ENCODE results near the gene PRR4.

The PRR4 gene, protein sequence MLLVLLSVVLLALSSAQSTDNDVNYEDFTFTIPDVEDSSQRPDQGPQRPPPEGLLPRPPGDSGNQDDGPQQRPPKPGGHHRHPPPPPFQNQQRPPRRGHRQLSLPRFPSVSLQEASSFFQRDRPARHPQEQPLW

DNA sequence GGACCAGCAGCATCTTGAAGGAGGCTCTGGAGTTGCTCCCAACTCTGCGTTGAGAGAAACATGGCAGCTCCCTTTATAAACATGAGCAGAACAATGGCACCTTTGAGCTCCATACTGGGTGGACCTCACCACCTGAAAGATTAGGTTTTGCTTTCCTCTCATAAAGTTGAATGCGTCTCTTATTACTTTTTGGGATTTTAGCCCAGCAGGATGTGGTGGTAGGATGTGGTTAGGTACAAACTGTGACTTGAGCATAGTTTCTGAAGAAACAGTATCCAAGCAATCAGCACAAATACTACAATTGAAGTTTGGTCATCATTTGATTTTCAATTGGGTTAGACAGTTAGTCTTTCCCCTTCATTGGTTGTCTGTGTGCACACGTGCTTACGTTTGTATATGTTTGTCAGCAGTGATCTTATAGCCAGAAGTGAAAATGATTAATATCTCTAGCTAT is at the start of gene PRR4:
Gene PRR4, minus strand, starts transcription at position 51 of the 454 bp plus-strand sequence. Its CDS starts 38 bp downstream, at position 13.
- in situ Hi-C loops (cut with HindIII; ENCODE audit: low pct_ligation_motif_present, low pct_unique_long_range_greater_than_20kb, low sequenced_read_pairs): no loop called here

DNA sequence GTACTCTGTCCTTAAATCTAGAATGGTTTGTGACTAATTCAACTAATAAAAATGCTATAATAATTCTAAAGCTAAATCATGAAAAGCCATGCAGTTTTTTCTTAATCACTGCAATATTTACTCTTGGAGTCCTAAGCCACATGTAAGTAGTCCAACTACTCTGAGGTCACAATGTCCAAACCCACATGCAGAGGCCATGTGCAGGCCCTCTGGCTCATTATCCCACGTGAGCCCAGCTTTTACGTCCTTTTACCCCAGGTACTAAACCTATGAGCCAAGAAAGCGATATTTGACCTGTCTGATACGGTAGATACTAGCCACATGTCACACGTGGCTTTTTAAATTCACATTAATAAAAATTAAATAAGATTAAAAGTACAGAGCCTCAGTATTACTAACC is 47.6 kb upstream of the PRR4 start:
- no peak for DNase-seq
- in situ Hi-C loops (cut with HindIII; ENCODE audit: low pct_ligation_motif_present, low pct_unique_long_range_greater_than_20kb, low sequenced_read_pairs): no loop called here

More for the DNA sequence above, at the start of gene PRR4:
- no peak for DNase-seq

DNA sequence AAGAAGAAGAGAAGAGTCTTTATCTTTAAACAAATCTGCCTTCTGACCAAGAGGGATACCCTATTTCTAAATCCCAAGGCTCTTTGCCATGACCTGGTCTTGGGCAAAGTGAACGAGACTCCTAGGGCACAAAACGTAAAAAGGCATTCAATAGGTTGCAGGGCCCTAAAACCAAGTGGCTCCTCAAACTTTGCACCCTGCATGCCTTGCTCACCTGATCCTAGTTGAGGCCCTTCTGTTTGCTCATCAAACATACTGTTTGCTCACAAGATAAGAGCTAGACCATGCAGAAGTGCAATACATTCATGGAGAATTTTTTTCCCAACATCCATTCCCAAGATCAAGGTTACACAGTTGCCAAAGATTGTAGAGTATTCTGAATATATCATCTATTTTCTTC is 42.7 kb upstream of the PRR4 start:
- in situ Hi-C loops (cut with HindIII; ENCODE audit: low pct_ligation_motif_present, low pct_unique_long_range_greater_than_20kb, low sequenced_read_pairs): no loop called here
- no peak for DNase-seq

DNA sequence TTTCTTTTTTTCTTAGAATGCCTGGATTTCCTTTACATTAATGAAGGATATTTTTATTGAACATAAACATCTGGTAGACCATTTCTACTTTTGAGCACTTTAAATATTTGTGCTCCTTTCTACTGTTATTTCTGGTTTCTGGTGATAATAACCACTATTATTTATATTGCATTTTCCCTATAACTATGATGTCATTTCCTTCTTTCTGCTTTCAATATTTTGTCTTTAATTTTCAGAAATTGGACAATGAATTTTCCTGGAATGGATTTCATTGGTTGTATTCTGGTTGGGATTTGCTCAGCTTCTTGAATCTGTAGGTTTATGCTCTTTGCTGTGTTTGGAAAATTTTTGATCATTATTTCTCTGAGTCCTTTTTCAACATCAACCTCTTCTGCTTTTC is 40.0 kb upstream of the PRR4 start:
- DNase-seq: no peak
- in situ Hi-C loops (cut with HindIII; ENCODE audit: low pct_ligation_motif_present, low pct_unique_long_range_greater_than_20kb, low sequenced_read_pairs): no loop called here

DNA sequence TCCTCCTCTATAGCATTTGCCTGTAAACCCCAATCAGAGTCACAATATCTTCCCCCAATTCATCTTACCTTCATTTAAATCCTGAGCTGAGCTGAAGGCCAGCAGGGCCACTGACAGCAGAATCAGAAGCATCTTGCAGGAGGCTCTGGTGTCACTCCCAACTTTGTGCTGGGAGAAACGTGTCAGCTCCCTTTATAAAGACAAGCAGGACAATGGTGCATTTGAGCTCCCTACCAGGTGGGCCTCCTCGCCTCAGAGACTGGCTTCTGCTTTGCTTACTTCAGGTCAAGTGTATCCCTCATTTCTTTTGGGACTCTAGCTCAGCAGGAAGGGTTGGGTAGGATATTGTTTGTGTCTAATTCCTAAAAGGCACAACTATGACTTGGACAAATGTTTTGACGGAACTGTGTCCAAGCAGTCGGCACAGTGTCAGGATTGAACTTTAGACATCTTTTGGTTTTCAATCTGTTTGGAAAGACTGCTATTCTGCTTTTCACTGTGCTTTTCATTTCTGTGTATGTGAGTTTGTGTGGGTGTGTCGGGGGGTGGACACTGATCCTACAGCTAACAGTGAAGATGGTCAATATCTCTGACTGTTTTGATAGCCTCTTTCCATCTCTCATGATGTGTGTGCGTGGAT is 34.9 kb upstream of the PRR4 start, which contains the start of gene PRH1:
Gene PRH1, minus strand, starts transcription at position 170 of the 640 bp plus-strand sequence. Its CDS starts 38 bp downstream, at position 132.
- no peak for DNase-seq
- in situ Hi-C loops (cut with HindIII; ENCODE audit: low pct_ligation_motif_present, low pct_unique_long_range_greater_than_20kb, low sequenced_read_pairs): no loop called here

DNA sequence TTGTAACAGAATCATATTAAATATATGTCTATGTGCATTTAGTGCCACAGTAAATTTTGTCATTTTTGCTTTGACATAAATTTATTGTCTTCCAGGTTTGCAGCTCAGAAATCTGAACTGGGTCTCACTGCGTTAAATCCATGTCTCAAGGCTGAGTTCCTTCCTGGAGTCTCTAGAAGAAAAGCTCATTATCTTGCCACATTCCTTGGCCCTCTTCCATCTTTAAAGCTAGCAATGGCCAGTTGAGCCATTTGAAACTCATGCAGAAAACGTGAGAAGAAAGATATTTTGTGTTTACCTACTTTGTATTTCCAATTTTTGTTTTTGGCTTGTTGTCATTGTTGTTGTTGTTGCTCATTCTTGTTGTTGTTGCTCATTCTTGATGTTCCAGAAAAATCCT is 24.1 kb upstream of the PRR4 start:
- in situ Hi-C loops (cut with HindIII; ENCODE audit: low pct_ligation_motif_present, low pct_unique_long_range_greater_than_20kb, low sequenced_read_pairs): no loop called here
- no peak for DNase-seq

DNA sequence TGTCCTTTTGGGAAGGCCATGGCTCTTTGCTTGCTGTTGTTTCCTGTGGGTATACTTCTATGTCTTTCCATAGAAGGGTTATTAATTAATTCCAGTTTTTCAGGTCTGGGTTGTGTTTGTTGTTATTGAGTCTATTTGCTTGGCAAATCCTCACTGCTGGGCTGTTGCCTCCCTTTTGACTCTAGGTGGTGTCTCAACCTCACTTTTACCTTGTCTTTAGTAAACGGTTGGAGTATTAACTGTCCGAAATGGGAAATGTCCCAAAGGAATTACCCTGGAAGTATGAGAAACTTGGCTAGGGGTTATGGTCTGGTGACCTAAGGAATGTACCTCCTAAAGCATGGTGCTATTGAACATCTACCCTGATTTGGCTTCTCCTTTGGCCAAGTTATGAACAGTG is 18.1 kb upstream of the PRR4 start:
- in situ Hi-C loops (cut with HindIII; ENCODE audit: low pct_ligation_motif_present, low pct_unique_long_range_greater_than_20kb, low sequenced_read_pairs): no loop called here
- peak; percentile 68 for DNase-seq

DNA sequence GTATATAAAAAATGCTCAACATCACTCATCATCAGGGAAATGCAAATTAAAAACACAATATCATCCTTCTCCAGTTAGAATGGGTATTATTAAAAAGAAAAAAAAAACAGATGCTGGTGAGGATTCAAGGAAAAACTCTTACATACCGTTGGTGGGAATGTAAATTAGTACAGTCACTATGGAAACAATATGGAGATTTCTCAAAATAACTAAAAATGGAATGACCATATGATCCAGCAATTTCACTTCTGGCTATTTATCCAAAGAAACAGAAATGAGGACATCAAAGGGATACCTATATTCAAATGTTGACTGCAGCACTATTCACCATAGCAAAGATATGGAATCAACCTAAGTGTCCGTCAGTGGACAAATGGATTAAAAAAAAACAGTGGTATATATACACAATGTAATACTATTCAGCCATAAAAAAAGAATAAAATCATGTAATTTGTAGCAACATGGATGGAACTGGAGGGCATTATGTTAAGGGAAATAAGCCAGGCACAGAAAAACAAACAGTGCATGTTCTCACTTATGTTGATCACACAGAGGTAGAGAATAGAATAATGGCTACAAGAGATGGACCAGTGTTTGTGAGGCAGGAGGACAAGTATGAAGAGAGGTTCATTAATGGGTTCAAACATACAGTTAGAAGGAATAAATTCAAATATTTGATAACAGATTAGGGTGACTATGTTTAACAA is 14.4 kb upstream of the PRR4 start:
- in situ Hi-C loops (cut with HindIII; ENCODE audit: low pct_ligation_motif_present, low pct_unique_long_range_greater_than_20kb, low sequenced_read_pairs): no loop called here
- no peak for DNase-seq

DNA sequence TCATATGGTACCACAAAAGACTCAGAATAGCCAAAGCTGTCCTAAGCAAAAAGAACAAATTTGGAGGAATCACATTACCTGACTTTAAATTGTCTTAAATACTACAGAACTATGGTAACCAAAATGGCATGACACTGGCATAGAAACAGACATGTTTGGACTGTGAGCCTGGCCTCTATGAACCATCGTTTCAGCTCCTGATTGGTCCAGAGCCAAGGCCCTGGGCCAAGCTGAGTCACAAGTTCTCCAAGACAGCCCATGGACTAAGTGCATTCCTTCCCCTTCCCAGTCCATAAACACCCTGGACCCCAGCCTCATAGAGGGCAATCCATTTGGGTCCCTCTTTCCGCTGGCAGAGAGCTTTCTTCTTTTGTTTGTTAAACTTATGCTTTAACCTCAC is 12.1 kb upstream of the PRR4 start:
- no peak for DNase-seq
- in situ Hi-C loops (cut with HindIII; ENCODE audit: low pct_ligation_motif_present, low pct_unique_long_range_greater_than_20kb, low sequenced_read_pairs): no loop called here

DNA sequence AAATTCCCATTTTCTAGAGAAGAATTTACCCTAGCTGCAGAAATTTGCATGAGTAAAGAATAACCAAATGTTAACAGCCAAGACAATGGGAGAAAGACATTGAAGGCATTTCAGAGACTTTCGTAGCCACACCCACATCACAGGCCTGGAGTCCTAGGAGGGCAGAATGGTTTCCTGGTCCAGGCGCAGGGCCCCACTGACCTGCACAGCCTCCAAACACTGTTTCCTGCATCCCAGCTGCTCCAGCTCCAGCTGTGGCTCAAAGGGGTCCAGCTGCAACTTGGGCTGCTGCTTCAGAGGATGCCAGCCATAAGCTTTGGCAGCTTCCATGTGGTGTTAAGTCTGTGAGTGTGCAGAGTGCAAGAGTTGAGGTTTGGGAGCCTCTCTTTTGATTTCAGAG is 6.5 kb upstream of the PRR4 start:
- no peak for DNase-seq
- in situ Hi-C loops (cut with HindIII; ENCODE audit: low pct_ligation_motif_present, low pct_unique_long_range_greater_than_20kb, low sequenced_read_pairs): no loop called here

DNA sequence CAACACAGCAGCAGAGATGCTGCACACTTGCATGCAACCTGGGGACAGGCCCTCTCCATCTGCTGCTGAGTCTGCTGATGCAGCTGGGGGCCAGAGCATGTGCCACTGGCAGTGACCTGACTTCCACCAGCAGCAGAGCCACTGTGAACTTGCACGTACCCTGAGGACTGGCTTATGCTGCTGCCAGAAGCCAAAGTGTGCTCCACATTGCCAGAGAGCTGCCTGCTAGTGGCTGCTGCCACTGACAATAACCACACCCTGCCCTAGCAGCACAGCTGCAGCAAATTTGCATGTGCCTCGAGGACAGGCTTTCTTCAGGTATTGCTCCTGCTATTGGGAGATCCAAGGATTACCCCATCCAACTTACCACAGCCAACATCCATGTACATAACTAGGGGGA is 4.5 kb upstream of the PRR4 start:
- DNase-seq: no peak
- in situ Hi-C loops (cut with HindIII; ENCODE audit: low pct_ligation_motif_present, low pct_unique_long_range_greater_than_20kb, low sequenced_read_pairs): no loop called here

DNA sequence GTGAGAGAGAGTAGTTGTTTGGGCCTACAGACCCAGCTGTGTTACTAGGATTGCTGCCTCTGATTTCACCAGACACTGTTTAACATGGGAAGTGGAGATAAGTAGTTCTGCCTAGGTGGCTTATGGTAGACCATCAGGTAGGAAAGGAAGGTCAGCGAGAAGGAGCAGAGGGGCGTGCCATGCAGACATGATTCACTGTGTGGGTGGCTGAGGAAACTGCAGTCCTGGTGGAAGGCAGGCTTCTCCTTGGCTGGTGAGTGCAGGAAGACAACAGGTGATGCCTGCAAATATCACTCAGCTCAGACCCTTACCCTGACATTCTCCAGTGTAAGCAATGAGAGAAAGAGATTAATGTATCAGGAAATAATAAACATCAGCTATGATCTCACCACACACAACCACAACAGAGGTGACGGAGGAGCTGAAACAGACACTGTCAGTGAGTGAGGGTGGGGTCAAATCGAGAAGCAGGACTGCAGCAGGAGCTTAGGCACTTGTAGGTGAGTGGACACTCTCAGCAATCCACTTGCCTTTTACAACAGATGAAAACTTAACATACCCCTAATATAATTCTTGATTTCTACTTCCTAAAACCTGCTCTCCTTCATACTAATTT is 2.1 kb upstream of the PRR4 start:
- in situ Hi-C loops (cut with HindIII; ENCODE audit: low pct_ligation_motif_present, low pct_unique_long_range_greater_than_20kb, low sequenced_read_pairs): no loop called here
- no peak for DNase-seq

DNA sequence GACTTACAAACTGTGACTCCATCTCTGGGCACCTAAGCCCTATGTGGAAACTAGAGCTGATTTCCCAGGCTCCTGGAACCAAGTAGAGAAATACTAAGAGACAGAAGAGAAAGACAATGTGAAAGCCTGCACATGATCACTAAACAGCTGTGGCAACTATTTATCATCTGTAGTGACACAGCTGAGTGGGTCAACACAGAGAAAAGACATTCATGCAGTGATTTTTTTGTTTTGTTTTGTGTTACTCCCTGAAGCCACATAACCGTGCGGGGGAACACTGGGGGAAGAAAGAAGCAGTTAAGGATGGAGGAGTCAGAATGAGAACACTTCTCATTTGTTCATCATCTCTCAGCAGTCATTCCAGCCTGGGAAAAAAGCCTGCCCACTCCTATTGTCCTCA is 1.5 kb downstream of the PRR4 start:
- no peak for DNase-seq
- in situ Hi-C loops (cut with HindIII; ENCODE audit: low pct_ligation_motif_present, low pct_unique_long_range_greater_than_20kb, low sequenced_read_pairs): no loop called here

DNA sequence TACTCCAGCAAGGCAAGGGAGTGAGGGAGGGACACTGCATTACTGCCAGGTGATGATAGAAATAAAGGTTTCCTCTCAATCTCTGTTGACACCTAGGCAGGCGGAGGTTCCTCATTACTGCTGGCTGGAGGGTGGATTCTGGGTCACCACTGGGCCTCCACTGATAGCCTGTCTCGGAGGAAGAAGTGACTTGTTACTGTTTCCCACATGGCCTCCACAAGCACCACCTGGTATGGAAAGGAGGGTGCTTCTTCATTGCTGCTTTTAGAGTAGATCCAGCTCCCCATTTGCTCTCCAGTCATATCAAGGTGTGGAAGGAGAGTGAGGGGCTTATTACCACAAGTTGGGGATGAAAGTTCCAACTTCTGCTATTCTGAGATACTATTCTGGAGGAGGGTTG is 6.4 kb downstream of the PRR4 start:
- in situ Hi-C loops (cut with HindIII; ENCODE audit: low pct_ligation_motif_present, low pct_unique_long_range_greater_than_20kb, low sequenced_read_pairs): no loop called here
- no peak for DNase-seq

DNA sequence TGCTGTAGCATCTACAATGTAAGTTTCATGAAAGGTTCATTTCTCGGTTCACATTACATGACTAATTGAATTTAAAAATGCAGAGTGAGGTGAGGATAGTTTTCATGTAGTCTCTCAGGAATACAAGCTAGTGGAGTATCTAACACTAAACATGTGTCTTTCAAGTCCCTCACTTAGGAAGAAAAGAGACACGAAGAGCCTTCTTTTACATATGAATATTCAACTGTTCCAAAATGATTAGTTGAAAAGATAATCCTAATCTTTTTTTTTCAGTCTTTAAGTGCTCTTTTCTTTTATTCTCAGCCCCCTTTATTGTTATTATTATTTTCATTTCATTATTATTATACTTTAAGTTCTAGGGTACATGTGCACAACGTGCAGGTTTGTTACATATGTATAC is 10.8 kb downstream of the PRR4 start:
- in situ Hi-C loops (cut with HindIII; ENCODE audit: low pct_ligation_motif_present, low pct_unique_long_range_greater_than_20kb, low sequenced_read_pairs): no loop called here

DNA sequence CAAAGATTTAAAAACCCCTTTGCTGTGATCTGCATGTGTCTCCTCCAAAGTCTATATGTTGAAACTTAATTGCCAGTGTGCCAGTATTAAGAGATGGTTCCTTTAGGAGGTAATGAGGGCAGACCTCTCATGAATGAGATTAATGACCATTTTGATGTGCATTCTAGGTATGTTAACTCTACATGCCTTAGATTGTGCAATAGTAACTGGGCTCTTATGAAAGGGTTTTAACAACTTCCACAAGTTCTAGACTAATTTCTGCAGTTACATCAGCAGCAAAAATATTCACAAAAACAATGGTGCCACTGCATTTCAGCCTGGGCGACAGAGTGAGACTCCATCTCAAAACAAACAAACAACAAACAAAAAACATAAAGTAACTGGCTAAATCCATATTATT is 19.3 kb downstream of the PRR4 start:
- in situ Hi-C loops (cut with HindIII; ENCODE audit: low pct_ligation_motif_present, low pct_unique_long_range_greater_than_20kb, low sequenced_read_pairs): no loop called here
- no peak for DNase-seq

More for the DNA sequence above, 10.8 kb downstream of the PRR4 start:
- no peak for DNase-seq

DNA sequence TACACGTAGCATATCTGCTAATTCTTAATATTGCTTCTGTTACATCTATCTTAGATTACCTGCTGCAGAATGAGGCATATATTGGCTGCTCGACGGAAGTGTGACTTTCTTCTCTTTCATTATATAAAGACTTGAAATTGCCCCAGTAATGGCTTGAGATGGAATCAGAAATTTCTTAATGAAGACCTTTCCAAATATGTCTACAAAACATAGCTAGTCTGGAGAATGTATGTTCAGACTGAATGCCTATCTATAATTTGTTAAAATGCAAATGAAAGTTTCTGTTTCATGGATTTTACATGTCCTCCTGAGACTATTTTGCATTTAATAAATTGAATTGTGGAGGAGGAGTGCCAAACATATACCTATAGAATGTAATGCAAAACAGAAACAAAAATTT is 23.0 kb downstream of the PRR4 start, which contains the start of gene TAS2R10:
Gene TAS2R10, minus strand, starts transcription at position 101 of the 400 bp plus-strand sequence. Its CDS starts 89 bp downstream, at position 12.
- in situ Hi-C loops (cut with HindIII; ENCODE audit: low pct_ligation_motif_present, low pct_unique_long_range_greater_than_20kb, low sequenced_read_pairs): no loop called here
- no peak for DNase-seq

DNA sequence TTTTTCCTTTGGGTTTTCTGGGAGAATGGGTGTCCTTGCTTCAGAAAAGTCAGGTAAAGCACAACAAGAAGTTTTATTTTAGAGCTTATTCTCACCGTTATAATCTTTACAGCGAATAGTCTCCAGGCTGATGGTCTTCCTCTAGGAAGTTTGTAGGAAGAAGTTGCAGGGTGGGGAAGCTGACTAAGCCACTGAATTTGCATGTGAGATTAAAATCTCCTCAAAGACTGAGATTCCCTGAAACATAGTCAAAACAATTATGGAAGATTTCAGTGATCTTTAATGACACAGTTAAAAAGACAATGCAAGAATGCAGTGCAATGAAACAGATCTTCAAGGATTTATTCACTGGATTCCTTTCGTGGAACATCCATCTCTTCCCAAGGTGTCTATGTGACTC is 24.3 kb downstream of the PRR4 start:
- in situ Hi-C loops (cut with HindIII; ENCODE audit: low pct_ligation_motif_present, low pct_unique_long_range_greater_than_20kb, low sequenced_read_pairs): no loop called here
- no peak for DNase-seq

DNA sequence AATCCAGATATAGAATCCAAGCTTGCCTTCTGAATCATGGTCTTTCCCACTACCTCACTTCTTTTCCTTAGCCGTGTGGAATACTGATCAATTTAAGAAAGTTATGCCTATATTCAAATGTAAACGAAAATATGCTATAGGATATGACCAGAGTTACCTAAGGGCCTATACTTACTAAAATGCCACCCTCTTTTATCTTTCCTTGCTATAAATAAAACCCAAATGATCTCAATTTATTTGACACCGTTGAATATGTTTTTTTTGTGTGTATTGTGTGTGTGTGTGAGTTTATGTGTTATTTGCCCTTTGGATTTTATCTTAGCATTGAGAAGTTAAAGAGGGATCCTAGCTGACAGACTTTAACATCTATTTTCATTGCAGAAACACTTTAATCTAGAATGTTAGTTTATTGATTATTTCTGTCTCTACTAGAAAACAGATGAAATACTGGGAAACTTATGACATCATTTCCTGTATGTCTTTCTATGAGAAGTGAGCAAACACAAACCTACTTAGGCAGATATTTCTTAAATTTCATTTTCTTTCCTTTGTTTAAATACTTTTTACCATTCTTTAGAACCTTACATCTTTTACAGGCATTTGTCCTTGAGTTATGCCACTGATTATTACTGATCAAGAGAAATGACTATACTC is 37.3 kb downstream of the PRR4 start:
- in situ Hi-C loops (cut with HindIII; ENCODE audit: low pct_ligation_motif_present, low pct_unique_long_range_greater_than_20kb, low sequenced_read_pairs): no loop called here
- no peak for DNase-seq
